Measurements from ENCODE around the gene OLFM3.

Gene OLFM3

GRCh38 chr1:101841824-101842223 is 154.9 kb downstream of the OLFM3 start:
- DNase-seq, result no peak

- no peak for DNase-seq
Measured at GRCh38 chr1:101835988-101836387, 160.7 kb downstream of the OLFM3 start.

GRCh38 chr1:101833312-101833711 is 163.4 kb downstream of the OLFM3 start:
- no peak for DNase-seq

DNA sequence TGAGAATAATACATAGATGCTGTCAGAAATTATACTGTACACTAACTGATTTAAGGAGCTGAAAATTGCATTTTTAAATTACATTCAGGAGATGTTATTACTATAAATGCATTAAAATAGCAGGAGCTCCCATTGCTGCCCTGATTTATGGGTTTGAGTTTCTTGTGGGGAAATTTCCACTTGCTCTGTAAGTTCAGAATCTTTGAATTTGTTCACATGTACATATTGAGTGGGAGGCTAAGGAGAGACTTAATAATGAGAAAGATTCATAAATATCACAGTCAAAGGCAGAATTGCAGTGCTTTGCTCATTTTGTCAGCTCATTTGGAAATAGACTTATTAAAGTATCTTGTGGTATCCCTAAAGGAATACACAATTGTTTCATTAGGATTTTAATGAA is 170.3 kb downstream of the OLFM3 start:
- no peak for DNase-seq

DNA sequence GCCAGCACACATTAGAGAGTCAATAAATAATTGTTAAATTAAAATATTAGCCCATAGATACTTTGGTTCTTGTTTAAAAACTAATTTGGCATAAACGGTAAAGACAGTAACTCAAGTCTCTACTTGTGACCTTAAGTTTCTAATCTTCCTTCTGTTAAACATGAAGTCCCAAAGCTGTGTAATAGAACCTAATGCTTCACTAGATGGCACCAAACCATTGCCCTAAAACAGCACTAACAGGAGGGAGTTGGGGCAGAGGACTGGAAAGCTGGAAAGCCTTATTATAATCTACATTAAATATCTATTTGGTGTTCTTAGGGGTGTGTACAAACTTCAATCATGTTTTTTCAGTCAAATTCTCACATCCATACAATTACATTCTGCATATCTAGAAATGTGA is 176.7 kb downstream of the OLFM3 start:
- DNase-seq, result no peak

DNA sequence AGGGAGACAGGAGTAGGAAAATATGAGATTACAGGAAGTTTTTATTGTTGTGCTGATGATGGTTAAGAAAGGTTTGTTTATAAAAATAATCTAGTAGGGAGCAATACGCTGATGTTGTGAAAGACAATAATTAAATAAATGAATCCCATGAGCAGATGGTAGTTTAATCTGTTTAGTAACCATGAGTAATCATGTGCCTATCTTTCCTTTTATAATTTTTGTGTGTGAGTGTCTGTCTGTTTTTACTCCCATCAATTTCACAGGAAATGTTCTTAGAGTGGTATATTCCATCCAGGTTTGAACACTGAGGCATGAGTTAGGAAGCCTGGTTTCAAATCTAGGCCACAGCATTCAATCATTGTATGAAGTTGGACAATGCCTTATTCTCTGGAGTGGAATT is 180.5 kb downstream of the OLFM3 start:
- DNase-seq, result no peak

DNA sequence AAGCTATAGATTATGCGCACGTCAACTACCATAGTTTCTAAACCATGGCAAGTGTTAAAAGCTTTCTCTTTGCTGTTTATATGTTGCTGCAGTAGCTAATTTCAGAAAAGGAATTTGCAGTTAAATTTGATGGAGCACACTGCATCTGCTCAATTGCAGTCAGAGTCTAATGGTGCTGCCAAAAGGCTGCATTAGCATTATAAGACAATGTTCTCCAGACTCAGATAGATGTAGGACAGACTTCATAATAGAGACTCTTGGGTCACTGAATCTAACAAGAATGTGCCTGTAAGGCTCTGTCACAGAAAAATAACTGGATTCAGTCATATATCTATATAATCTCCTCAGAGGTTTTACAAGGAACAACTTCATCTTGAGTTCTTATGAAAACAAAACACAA is 198.3 kb downstream of the OLFM3 start:
- DNase-seq, result no peak

- DNase-seq, result no peak
Measured at GRCh38 chr1:101797722-101798121, 199.0 kb downstream of the OLFM3 start.

GRCh38 chr1:101781201-101781831 is 215.4 kb downstream of the OLFM3 start:
- DNase-seq, result no peak

DNA sequence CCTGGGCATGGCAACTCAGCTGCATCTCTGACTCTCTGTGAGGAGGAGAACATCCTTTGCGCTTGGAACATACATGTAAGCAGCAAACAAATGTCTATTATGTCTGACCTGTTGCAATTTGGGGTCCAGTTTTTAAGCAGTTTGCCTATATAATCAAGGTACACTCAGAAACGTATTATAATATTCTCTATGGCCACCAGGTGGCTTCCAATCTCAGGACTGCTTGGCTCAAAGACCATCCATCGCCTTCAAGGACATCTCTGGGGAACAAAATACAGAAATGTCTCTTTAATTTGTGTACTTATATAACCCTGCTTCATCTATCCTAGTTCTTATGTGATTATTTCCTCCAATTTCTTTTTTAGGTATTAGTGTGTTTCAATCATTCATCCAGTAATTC is 227.2 kb downstream of the OLFM3 start:
- DNase-seq, result no peak

DNA sequence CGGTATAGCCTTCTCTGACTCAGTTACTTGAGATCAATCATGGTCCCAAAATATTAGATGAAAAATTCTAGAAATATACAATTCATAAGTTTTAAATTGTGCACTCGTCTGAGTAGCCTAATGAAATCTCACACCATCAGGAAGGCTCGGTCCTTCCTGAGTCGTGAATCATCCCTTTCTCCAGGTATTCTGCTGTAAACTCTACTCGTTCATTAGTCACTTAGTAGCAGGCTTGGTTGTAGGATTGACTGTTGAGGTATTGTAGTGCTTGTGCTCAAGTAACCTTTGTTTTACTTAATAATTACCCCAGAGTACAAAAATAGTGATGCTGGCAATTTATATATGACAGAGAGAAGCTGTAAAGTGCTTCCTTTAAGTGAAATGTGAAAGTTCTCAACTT is 238.7 kb downstream of the OLFM3 start:
- no peak for DNase-seq

- no peak for DNase-seq
Measured at GRCh38 chr1:101756411-101756810, 240.3 kb downstream of the OLFM3 start.
